GM13977 (cell line): ENCODE measurements around the gene RELN.

Experiments
- DNase-seq: peaks from one replicate; pipeline ENCODE4 v3.0.0; 2012; ENCODE audit warnings: low spot score
- CTCF ChIP-seq: IDR thresholded peaks from 2 replicates; pipeline ENCODE4 v1.5.1; 2012; ENCODE audit warnings: mild to moderate bottlenecking, control low read depth; ENCODE audit not compliant: insufficient read depth; ENCODE audit errors: extremely low read depth, missing control alignments
- in situ Hi-C: fragments of 300-500 bp; cut with MboI; formaldehyde crosslinking; loops from one replicate; pipeline ENCODE4 v1.12.0; 2022; ENCODE audit warnings: low sequenced_read_pairs, low pct_unique_long_range_greater_than_20kb, mixed read lengths, inconsistent platforms; ENCODE audit not compliant: unreplicated experiment

Gene RELN

GRCh38 chr7:103593691-103594090 lies 395.8 kb downstream of the RELN start:
- DNase-seq, result no peak

GRCh38 chr7:103592844-103593243 lies 396.6 kb downstream of the RELN start:
- DNase-seq, result no peak
- no peak for TF ChIP-seq CTCF
- in situ Hi-C loops, result no loop called here

More at GRCh38 chr7:103593691-103594090, 395.8 kb downstream of the RELN start:
- in situ Hi-C loops, result no loop called here
- no peak for TF ChIP-seq CTCF

- in situ Hi-C loops, result no loop called here
- DNase-seq, result no peak
- TF ChIP-seq CTCF, result no peak
Measured at GRCh38 chr7:103592187-103592586, 397.3 kb downstream of the RELN start.

DNA sequence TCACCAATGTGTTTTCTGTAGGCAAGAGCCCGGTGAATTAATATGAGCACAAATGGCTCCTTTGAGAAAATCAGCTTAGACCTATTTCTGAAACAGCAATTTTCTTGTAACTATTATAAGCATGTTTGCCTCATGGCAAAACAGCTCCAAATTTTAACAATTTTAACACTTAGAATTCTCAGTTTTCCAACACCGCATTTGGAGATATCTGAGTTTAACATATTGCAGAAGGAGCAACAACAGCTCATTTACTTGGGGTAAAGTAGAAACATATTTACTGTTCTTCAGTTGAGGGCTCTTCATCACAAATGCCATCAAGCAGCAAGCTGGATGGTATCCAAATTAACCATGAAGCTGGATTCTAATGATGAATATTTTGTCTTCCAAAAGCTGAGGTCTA lies 409.4 kb downstream of the RELN start:
- TF ChIP-seq CTCF, result no peak
- no peak for DNase-seq
- in situ Hi-C loops, result no loop called here

- in situ Hi-C loops, result no loop called here
- no peak for DNase-seq
- no peak for TF ChIP-seq CTCF
Measured at GRCh38 chr7:103577059-103577458, 412.4 kb downstream of the RELN start.

- no peak for DNase-seq
- in situ Hi-C loops, result no loop called here
- TF ChIP-seq CTCF, result no peak
Measured at GRCh38 chr7:103576641-103577040, 412.8 kb downstream of the RELN start.

DNA sequence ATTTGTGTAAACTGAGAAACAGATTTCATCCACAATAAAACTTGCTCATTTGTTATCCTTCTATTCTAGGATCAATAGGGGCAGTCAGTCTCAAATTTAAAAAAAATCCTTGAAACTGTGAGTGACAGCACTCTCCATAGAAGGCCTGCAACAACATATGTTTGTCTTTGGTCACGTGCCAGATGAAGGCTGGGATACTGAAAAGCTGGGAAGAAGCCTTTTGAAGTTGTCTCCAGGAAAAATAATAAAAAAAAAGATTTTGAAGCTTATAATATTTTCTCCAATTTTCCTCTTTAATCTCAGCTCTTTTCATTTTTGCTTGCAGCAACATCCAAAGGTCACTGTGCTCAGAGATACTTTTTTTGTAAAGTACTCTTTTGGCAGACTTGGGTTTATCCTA lies 414.9 kb downstream of the RELN start:
- in situ Hi-C loops, result loop anchor here (25.0 kb wide), 1 partner anchor 588 kb away; no protein-coding TSS in a partner anchor
- TF ChIP-seq CTCF, result no peak
- DNase-seq, result no peak
